ENCODE data around the gene RPL19.
"Not testable (repeated sequence)": the region's sequence is repeated elsewhere in the genome, so short reads cannot be mapped to it uniquely, and the experiment has no call there.

The RPL19 gene

DNA sequence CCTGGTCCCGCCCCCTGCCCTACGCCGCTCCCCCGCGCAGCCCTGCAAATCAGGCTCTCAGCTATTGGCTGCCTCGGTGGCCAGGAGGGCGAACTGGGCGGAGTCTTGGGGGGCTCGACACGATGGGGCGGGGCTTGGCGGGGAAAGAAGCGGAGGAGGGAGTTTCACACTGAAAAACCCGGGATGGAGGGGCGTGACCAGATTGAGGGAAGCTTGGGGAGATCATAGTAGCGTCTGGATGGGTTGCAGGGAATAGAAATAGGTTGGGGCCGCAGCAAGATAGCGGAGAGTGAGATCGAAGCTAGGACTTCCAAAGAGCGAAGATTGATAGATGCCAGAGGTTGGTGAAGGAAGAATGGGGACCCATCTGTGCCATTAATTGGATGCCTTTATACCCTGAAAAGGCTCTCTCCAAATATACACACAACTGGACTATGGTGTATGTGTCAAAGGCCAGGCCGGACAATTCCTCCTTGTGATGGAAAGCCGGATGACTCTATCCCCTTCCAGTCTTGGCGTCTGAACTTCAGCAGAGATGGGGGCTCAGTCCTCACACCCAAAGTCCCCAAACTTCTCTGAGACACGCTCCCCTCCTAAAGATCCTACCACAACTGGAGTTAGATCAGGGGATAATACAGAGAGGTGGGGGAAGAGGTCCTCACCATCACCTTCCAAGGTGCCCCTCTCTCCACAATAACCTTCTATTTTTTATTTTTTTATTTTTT lies 26.0 kb downstream of the RPL19 start:
- peak; percentile 96 for DNase-seq

DNA sequence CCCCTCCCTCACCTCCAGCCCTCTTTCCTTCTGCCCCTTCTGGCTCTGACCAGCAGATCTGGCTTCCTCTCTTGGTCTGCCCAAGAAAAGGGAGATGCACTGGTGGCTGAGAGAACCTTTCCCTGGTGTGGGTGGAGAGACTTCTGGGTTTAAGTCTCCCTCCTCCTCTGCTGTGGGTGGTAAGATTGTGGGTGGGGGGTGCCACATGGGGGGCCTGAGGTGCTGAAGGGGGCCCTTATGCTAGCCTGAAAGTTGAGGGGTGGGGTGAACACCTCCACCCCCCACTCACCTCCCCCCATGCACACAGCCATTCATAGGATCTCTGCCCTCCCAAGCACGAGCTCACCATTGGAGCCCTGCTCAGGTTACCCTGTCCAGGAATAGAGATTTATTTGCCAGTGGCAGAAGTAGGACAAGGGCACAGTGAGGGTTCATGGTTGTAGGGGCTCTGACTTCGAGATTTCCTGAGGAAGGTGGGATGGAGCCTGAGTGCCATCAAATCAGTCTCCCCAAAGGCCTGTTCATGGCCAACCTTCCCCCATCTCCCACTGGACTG lies 27.4 kb downstream of the RPL19 start:
- DNase-seq: no peak

DNA sequence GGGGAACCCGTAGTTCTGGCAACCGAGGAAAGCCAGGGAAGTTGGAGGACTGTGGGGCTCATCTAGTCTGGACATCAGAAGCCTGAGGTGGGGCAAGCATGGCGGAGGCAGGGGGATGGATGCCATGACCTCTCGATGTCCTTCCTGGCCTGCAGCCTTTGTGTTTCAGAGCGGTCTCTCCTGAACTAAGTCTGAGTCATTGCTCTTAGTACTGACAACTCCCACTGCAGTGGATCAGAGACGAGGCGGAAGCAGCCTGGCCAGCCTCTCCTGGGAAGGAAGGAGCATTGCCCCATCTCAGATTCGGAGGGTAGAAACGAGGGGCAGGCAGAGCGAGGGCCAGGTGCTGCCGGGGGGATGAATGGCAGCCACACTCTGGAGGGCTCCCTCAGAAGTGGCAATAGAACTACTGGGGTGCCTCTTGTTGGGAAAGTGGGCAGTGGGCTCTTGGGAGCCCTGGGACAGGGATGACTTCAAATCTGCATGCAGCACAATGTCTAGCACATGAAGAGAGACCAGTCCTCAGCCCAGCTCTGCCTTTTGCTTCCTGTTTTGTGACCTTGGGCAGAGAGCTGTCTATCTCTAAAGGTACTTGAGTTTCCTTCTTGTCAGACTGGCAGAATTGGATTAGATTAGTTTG lies 29.3 kb downstream of the RPL19 start:
- DNase-seq: no peak

DNA sequence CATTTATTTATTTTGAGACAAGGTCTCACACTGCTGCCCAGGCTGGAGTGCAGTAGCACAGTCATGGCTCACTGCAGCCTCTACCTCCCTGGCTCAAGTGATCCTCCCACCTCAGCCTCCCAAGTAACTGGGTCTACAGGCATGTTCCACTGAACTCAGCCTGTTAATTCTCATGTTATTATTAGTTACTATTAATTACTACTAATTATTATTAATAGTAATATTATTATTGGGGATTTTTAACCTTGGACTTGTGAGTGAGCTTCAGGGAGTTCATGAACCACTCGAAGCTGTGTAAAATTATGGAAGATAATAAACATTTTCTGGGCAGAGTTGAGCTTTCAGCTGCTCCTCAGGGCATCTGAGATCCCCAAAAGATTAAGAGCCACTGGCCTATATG lies 30.3 kb downstream of the RPL19 start:
- DNase-seq: no peak

DNA sequence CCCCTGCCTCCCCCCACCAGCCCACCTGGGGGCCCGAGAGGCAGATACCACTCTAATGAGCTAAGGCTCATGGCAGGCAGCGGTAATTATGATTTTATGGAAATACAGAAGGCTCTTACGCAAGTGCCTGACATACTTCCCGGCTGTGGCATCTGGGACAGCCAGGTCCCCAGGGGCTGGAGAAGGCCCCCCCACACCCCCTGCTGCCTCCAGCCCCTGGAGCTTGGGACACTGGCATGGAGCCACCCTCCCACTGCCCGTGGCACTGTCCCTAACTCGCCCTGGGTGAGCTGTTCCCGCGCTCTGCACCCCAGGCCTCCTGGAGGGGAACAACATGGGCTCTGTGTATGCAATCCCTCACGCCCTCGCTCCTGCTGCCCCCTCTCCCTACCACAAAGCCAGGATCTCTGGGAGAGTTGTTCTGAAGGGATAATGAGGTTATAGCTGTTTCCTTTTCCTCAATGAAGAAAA lies 31.0 kb downstream of the RPL19 start:
- peak; percentile 45 for DNase-seq

DNA sequence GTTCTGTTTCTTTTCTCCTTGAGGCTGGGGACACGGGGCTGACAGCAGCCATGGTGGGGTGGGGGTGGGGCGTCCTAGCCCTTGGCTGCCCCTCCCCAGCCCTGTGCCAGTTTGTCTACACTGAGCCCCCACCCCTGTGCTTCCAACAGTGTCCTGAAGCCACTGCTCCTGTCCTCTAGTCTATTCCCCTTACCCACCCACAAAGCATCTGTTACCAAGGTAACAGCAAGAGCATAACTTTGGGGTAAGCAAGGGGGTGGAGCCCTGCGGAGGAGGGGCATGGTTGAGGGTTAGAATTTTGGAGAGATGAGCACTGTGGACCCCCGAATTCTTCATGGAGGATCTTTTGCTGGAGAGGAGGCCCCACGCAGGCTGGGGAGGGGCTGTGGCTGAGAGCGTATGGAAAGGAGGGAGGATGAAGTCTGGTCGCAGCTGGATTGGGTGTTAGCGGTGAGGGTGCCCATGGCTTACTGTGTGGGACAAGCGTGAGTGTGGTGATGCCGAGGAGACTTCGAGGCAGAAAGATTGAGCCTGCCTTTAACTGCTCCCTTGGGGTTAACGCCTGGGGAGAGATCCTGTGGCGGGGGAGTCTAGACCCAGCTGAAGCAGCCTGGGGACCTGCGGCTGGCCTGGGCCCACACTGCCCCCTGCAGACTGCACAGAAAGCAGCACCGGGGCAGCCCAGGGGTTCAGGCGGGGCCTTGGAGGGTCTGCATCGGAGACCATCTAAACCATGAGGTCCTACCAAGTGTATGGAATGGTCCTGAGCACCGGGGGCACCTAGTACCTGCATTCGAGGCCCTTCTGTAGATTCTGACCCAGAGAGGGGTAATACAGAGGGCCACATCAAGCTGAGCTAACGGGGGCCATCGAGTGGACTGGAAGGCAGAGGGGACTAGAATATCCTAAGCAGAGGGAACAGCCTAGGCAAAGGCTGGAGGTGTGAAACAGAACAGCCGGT lies 31.8 kb downstream of the RPL19 start:
- peak; percentile 79 for DNase-seq

DNA sequence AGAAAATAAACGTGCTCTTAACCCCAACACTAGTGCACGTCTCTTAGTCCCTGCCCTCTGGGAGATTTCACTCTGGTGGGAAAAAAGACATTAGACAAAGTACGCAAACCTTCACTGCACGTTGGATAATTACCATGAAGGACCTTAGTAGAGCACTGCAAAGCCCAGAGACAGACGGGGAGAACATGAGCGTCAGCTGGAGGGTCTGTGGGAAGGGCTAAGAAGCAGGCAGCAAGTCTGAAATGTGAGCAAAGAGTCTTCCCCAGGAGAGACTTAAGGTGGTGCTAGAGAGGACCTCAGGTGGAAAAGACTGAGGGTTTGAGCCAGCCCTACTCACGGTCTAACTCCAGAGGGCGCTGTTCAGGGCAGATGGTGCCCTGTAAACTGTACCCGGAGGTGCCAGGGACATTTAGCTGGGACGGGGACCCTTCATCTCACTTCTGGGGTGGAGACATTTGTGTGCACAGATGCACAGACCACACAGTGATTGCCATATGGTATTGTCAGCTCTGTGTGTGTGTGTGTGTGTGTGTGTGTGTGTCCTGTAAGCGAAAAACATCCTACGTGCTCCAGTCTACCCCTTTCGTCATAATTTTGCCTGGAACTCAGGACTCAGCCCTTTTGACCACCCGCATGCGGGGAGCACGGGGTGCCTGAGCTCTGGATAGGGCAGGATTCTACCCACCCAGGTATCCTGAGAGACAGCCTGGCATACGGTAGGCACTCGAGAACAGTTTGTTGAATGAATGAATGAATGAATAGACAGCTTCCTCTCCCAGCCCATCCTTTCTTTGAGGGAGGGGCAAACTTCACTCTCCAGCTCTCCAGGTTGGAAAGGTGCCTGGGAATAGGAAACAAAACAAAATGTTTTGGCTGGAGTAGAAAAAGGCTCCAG lies 35.7 kb downstream of the RPL19 start:
- peak; percentile 92 for DNase-seq

DNA sequence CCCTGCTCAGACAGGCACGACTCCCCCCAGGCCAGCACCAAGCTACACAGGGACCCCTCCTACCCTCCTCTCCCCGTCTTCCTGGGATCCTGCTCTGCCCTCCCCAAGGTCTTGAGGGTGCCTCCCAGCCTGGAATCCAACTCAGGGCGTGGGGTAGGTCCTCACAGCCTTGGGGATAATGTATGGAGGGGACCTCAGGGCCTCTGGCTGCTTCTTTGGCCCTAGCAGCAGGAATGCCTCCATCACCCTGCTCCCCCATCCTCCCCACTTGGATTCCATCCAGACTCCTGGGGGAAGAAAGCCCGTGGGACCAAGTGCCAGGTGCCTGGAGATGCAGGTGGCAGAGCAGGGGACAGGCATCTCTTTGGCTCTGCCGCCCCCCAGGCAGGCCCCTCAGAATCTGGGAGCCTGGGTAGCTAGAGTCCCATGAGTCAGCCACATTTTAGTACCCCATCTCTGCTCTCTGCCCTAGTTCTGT lies 36.4 kb downstream of the RPL19 start:
- DNase-seq: peak; percentile 81

DNA sequence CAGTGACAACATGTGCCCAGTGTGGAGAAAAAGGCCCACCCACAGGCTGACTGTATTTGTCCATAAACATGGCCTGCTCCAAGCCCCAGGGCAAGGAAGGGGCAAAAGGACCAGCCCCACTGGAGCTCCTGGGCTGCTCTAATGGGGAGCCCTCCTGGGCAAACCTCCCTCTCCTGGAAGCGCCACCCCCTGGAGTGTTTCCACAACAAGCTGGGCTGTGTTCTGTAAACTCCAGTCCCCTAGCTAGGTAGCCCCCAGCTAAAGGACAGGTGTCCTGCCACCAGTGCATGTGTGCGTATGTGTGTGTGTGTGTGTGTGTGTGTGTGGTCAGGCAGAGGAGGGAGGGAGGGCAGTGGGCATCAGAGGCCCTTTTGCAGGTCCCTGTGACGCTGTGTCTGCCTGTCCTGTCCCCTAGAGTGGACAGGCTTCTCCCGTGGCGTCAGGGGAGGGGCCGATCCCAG lies 36.9 kb downstream of the RPL19 start:
- peak; percentile 90 for DNase-seq

DNA sequence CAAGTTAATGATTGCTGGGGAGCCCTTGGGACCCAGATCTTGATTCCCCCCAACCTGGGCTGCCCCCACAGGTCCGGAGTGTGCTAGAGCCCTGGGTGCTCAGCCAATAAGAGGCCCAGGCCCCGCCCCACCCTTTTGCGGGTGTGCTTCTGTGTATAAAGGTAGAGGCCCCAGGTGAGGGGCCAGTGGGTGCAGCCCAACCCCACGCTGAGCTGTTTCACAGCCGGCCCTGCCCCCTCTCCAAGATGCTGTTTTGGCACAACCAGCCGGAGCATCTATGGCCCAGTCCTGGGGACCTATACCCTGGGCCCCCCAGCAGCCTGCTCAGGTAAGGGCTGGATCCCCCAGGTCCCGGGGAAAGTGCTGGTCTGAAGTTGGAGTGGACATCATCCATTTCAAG lies 37.5 kb downstream of the RPL19 start:
- DNase-seq: no peak

DNA sequence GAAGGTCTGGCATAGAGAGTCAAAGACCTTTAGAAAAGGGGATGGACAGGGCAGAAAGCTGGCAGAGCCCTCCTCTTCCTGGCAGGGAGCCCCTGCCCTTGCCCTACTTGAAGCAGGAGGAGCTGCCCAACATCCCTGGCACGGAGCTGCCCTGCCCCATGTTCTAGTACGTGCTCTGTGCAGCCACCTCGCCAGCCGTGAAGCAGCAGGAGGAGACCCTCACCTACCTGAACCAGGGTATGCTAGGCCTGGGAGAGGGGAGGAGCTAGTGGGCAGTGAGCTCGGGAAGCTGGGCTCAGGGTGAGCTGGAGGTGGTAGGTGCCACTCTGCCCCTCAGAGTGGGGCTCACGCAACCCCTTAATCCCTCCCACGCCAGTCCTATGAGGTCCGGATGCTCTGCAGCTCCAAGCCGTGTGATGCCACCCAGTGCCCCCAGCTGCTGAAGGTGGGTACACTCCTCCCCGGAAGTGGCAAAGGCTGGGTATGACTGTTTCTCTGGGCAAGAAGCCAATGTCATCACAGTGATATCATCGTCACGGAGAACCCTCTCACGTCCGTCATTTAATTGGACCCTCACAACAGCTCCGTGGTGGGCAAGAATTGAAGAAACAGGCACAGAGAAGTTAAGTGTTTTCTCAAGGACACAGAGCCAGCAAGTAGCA lies 38.4 kb downstream of the RPL19 start:
- DNase-seq: peak; percentile 94

DNA sequence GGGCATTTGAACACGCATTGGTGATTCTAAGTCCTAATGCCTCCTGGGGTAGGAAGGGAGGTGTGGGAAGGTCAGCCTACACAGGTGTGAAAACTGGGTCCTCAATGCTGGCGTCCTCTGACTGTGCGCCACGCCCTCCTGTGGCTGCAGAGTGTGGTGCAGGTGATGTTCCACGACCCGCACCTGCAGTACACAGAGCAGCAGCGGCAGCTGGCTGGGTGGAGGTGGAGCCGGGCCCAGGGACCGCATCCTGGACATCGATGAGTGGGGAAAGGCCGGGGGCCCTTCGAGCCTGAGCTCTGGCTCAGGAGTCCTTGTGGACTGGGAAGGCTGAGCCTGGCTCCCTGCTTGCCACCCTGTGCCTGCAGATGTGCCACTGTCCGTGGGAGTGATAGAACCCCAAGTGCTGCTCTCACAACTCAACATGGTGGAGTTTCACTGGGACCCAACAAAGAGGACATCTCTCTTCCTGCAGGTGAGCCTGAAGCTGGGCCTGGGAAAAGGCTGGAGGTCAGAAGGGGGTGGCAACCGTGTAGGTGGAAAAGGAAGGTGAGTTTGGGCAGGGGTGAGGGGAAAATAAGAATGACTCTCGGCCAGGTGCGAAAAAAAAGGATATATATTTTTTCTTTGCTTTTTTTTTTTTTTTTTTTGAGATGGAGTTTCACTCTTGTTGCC lies 39.7 kb downstream of the RPL19 start:
- DNase-seq: peak; percentile 88

DNA sequence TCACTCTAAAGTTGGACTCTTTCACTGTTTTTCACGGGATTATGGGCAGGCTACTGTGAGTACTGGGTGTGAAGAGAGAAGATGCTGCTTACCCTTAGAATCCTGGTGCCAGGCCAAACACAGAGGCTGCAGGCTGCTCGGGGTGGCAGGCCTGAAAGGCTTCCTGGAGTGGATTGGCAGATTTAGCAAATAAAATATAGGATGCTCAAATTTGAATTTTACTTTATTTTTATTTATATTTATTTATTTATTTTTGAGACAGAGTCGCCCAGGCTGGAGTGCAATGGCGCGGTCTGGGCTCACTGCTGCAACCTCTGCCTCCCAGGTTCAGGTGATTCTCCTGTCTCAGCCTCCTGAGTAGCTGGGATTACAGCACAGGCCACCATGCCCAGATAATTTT lies 40.5 kb downstream of the RPL19 start:
- no peak for DNase-seq

DNA sequence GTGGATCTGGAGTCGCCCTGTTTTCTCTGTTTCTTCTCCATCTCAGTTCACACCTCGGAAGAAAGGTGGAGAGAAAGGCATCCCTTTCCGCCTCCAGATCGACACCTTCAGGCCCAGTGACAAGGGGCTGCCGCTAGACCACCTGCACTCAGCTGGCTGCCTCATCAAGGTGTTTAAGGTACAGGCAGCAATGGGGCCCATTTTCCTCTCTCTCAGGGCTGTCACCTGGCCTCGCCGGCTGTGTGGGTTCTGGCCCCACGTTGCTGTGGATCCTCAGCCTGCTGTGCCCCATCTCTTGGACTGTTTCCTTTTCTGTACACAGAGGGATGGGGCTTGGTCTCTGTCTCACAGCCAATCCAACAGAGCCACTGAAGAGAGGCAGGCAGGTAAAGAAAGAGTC lies 43.1 kb downstream of the RPL19 start:
- no peak for DNase-seq

DNA sequence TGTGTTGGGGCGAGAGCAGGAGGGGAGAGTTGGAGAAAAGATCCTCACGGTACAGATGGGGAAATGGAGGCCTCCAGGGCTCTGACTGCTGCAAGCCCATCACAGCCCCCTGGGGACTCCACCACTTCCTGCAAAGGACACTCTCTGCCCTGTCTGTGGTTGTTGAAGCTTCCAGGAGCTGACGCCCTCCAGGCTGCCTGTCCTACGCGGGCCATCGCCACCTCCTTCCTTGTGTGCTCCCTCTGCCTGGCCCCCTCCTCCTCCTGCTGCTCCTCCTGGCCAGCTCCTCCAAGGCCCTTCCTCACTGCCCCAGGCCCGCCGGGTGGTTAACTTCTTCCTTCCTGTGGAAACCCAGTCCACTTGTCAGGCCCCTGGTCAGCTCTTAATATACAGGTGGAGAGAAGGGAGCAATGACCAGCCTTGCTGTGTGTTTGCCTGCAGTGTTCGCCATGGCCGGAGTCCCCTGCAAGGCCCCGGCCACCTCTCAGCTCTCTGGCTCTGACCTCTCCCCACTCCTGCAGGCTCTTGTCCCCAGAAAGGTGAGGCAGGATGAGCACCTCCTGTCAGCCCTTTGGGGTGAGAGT lies 44.0 kb downstream of the RPL19 start:
- DNase-seq: peak; percentile 25

DNA sequence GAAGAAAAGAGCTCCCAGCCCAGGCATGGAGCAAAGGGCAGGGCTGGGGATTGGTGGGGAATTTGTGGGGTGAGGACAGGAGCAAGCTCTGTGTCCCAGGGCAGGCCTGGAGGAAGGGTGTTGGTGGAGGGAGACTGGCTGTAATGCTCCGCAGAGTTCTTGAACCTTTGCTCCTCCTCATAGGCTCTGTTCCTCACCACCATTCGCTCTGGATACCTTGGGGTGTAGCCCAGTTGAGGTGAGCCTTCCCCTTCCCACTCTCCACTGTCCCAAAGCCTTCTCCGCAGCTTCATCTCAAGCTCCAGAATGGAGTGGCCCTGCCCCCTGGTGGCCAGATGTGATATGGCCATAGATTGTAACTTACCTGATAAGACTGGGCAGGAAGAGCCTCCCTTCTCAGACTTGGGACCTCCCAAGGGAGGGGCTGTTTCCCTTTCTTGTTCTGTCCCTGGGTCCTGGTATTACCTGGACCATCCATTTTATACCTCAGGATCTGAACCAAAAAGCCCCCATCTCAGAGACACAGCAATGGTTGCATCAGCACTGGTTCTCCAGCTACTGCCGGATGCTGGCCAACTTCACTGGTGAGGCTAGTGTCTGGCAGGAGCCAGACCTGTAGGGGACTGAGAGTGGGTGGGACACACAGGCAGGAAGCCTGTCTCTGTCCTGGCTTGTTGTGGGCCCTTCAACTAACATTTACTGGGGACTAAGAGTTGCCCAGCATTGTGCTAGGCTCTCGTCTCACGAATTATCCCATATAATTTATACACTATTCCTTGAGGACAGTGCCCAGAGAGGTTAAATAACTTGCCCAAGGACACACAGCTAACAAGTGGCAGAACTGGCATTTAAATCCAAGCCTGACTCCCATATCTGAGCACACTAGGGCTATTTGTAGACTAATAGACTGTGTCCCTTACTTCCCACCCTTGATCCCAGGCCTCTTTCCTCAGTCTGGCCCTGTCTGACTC lies 44.8 kb downstream of the RPL19 start:
- DNase-seq: peak; percentile 87

DNA sequence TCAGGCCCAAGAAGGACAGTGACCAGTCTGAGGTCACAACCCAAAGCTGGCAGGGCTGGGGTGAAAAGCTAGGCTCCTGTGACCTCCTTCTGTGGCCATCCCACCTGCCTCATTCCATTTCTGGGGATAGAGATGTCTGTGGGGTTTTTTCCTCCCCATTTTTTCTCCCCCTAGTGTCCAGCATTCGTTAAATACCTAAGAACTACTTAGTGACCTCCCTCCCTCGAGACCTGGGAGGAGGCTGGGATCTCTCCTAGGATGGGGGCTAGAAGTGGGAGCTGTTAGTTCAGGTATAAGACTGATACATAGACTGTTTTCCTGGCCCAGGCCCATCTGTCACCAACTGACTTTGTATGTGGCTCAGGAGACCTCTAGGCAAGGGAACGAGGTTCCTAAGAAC lies 46.2 kb downstream of the RPL19 start:
- DNase-seq: no peak

DNA sequence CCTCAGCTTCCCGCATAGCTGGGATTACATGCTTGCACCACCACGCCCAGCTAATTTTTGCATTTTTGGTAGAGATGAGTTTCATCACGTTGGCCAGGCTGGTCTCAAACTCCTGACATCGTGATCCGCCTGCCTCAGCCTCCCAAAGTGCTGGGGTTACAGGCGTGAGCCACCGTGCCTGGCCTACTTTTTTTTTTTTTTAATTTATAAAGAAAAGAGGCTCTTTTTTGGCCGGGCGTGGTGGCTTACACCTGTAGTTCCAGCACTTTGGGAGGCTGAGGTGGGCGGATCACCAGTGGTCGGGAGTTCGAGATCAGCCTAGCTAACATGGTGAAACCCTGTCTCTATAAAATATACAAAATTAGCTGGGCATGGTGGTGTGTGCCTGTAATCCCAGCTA lies 50.0 kb downstream of the RPL19 start:
- DNase-seq: not testable (repeated sequence)

DNA sequence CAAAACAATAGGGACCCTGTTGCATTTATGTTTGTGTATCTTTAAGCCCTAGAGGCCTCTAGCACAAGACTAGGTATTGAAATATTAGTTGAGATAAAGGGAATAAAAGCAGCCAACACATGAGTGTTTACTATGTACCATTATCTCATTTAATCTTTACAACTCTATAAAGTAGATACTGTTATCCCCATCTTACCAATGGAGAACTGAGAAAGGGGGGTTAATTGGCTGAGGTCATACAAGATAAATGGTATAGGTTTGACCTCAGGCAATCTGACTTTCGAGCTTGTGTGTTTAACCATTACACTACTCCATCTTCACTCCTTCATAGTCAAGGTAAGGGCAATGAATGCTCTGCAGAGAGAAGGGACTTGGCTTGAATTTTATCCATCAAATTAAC lies 51.9 kb downstream of the RPL19 start:
- peak; percentile 5 for DNase-seq
